8988T (cell line): ENCODE measurements around the gene M1AP.
A peak's percentile ranks its signal among the peaks of the same experiment; 100 is the strongest.
"Not testable (repeated sequence)": the region's sequence is repeated elsewhere in the genome, so short reads cannot be mapped to it uniquely, and the experiment has no call there.

Experiments
- DNase-seq: peaks from one replicate; pipeline ENCODE4 v3.0.0; 2011

The M1AP gene

GRCh38 chr2:74562126-74562775 lies 85.9 kb downstream of the M1AP start:
- no peak for DNase-seq

GRCh38 chr2:74561022-74561421 lies 87.1 kb downstream of the M1AP start:
- DNase-seq: not testable (repeated sequence)

- DNase-seq: no peak
Observed at GRCh38 chr2:74560591-74560990, 87.5 kb downstream of the M1AP start.

- DNase-seq: no peak
Observed at GRCh38 chr2:74559912-74560311, 88.2 kb downstream of the M1AP start.

GRCh38 chr2:74558284-74559230 lies 89.6 kb downstream of the M1AP start:
- DNase-seq: no peak

GRCh38 chr2:74556831-74557370 lies 91.2 kb downstream of the M1AP start:
- DNase-seq: no peak

GRCh38 chr2:74556159-74556558 lies 92.0 kb downstream of the M1AP start:
- no peak for DNase-seq

- no peak for DNase-seq
Observed at GRCh38 chr2:74555610-74556103, 92.5 kb downstream of the M1AP start.

GRCh38 chr2:74554820-74555531 lies 93.2 kb downstream of the M1AP start:
- DNase-seq: no peak

- DNase-seq: peak; percentile 88
Observed at GRCh38 chr2:74553892-74554819, 94.0 kb downstream of the M1AP start, which contains the start of the genes DOK1 and LOXL3. TSS of gene DOK1 (plus strand) at chr2:74554720. CDS start at chr2:74554755, 35 bp downstream. TSS of gene LOXL3 (minus strand) at chr2:74553942. CDS start at chr2:74552634, 1,308 bp downstream.

- no peak for DNase-seq
Observed at GRCh38 chr2:74552914-74553811, 95.0 kb downstream of the M1AP start.

GRCh38 chr2:74551942-74552913 lies 95.9 kb downstream of the M1AP start:
- no peak for DNase-seq

GRCh38 chr2:74551530-74551929 lies 96.6 kb downstream of the M1AP start:
- no peak for DNase-seq

GRCh38 chr2:74550231-74550630 lies 97.9 kb downstream of the M1AP start:
- no peak for DNase-seq

- DNase-seq: peak; percentile 91
Observed at GRCh38 chr2:74548900-74549826, 99.0 kb downstream of the M1AP start.

- no peak for DNase-seq
Observed at GRCh38 chr2:74548285-74548899, 99.7 kb downstream of the M1AP start.

- no peak for DNase-seq
Observed at GRCh38 chr2:74546004-74546403, 102.1 kb downstream of the M1AP start.

- no peak for DNase-seq
Observed at GRCh38 chr2:74544634-74545033, 103.5 kb downstream of the M1AP start.
